Cardiac muscle cell (in vitro differentiated cells and primary cell): ENCODE measurements around the gene DAND5. TPM values are rescaled to one million over a fixed set of nuclear protein-coding genes. Genes with fewer than 3 reads are reported as not detected.

Experiments used
- DNase-seq, 2 donors: peaks; one replicate each; pipeline versions ENCODE4 v3.0.0 to v3.0.0-alpha.2; 2010 to 2017; ENCODE audit warnings: low read depth in 1 of 2, low spot score in 1 of 2
- H3K27ac ChIP-seq: fragments of 200-600 bp; sonication (generic); 2 replicates; pipeline ENCODE4 v1.5.1; 2016
- H3K27me3 ChIP-seq: fragments of 200-600 bp; sonication (generic); 2 replicates; pipeline ENCODE4 v1.6.0; 2016; ENCODE audit warnings: control low read depth
- H3K36me3 ChIP-seq: fragments of 200-600 bp; sonication (generic); 2 replicates; pipeline ENCODE4 v1.5.1; 2016; ENCODE audit warnings: control low read depth
- H3K4me1 ChIP-seq: fragments of 200-600 bp; sonication (generic); 2 replicates; pipeline ENCODE4 v1.8.1; 2017; ENCODE audit warnings: low read depth, mild to moderate bottlenecking, mixed run types
- H3K4me3 ChIP-seq: fragments of 200-600 bp; sonication (generic); 2 replicates; pipeline ENCODE4 v1.5.1; 2016; ENCODE audit warnings: mild to moderate bottlenecking
- H3K9me3 ChIP-seq: fragments of 200-600 bp; sonication (generic); 2 replicates; pipeline ENCODE4 v1.5.1; 2017; ENCODE audit warnings: low read depth, mild to moderate bottlenecking, control low read depth
- polyA plus RNA-seq: library from polyadenylated mRNA; unstranded; fragments of >200 nt; fragmentation: Nextera tagmentation; extraction: Ambion mirVana; gene quantifications from 2 replicates; pipeline ENCODE4 v1.2.1, GENCODE V29; 2016
- total RNA-seq: library from RNA; depleted of rRNA; stranded (reverse); fragments of >200 nt; gene quantifications from 2 replicates; pipeline ENCODE4 v1.2.3, GENCODE V29; 2016
- TF ChIP-seq, protein P1 (sequence below): IDR thresholded peaks from 2 replicates; pipeline ENCODE4 v1.5.1; 2012; ENCODE audit warnings: low read depth, mild to moderate bottlenecking, low read length

Gene DAND5, protein sequence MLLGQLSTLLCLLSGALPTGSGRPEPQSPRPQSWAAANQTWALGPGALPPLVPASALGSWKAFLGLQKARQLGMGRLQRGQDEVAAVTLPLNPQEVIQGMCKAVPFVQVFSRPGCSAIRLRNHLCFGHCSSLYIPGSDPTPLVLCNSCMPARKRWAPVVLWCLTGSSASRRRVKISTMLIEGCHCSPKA
- total RNA-seq (0.67 TPM in 1 of 2 replicates, not detected in the other), polyA plus RNA-seq (0.07 and 0.09 TPM in 2 replicates)

DNA sequence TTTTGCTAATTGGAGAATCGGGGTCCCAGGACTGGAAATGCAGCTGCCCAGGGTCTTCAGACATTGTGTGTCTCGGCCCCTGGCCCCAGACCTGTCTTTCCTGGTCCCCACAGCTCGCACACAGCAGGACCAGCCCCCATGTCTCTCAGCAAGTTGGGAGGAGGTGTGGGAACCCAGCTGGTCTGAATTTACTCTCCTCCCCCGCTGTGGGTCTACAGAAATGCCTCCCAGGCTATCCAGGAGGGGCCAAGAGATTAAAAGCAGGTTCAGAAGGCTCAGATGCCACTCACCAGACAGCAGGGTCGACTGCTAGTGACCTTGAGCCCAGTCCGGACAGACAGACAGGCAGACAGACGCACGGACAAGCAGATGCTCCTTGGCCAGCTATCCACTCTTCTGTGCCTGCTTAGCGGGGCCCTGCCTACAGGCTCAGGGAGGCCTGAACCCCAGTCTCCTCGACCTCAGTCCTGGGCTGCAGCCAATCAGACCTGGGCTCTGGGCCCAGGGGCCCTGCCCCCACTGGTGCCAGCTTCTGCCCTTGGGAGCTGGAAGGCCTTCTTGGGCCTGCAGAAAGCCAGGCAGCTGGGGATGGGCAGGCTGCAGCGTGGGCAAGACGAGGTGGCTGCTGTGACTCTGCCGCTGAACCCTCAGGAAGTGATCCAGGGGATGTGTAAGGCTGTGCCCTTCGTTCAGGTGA lies at the start of gene DAND5:
DAND5 (plus strand) TSS at position 285 of the 697 bp plus-strand sequence; CDS start at position 370, 85 bp downstream.
- Histone ChIP-seq H3K36me3 (no peaks in the 10 kb centered on the region), H3K27me3 (no peaks in the 10 kb centered on the region), H3K9me3 (no peaks in the 10 kb centered on the region), H3K27ac (peak within 1 kb of the TSS; percentile 11), H3K4me3 (no peak within 1 kb of the TSS), H3K4me1 (no peaks in the 10 kb centered on the region)
- TF ChIP-seq, protein P1, sequence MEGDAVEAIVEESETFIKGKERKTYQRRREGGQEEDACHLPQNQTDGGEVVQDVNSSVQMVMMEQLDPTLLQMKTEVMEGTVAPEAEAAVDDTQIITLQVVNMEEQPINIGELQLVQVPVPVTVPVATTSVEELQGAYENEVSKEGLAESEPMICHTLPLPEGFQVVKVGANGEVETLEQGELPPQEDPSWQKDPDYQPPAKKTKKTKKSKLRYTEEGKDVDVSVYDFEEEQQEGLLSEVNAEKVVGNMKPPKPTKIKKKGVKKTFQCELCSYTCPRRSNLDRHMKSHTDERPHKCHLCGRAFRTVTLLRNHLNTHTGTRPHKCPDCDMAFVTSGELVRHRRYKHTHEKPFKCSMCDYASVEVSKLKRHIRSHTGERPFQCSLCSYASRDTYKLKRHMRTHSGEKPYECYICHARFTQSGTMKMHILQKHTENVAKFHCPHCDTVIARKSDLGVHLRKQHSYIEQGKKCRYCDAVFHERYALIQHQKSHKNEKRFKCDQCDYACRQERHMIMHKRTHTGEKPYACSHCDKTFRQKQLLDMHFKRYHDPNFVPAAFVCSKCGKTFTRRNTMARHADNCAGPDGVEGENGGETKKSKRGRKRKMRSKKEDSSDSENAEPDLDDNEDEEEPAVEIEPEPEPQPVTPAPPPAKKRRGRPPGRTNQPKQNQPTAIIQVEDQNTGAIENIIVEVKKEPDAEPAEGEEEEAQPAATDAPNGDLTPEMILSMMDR: no peak
- DNase-seq: no peak

DNA sequence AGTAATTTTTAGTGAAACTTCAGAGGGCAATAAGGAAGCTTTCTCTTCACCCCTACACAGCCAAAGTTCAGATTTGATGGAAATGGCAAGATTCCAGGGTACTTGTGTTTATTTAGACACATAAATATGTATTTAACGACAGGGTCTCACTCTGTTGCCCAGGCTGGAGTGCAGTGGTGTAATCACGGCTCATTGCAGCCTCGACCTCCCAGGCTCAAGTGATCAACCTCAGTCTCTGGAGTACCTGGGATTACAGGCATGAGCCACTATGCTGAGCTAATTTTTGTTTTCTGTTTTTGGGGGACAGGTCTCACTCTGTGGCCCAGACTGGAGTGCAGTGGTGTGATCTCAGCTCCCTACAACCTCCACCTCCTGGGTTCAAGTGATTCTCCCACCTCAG lies 48.3 kb upstream of the DAND5 start:
- H3K27ac ChIP-seq: no peak overlapping the region
- no peaks in the 10 kb centered on the region for H3K27me3 ChIP-seq
- no peaks in the 10 kb centered on the region for H3K4me1 ChIP-seq
- H3K36me3 ChIP-seq: peaks cover 36% of the 10 kb centered on the region
- no peak overlapping the region for H3K4me3 ChIP-seq
- DNase-seq: no peak
- H3K9me3 ChIP-seq: no peaks in the 10 kb centered on the region
- TF ChIP-seq, protein P1: no peak

DNA sequence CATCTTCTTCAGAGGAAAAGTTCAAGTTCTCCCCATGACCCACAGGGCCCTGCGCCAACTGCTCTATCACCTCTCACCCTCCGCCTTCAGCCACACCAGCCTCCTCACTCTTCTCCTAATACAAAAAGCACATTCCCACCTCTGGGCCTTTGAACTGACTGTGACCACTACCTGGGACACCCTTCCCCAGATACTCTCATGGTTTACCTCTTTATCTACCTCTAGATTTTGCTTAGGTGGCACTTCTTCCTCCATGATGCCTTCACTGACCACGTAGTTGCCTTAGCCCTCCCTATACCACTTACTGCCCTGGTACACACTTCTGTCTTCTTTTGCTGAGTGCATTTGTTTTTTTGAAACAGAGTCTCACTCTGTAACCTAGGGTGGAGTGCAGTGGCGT lies 46.4 kb upstream of the DAND5 start:
- TF ChIP-seq, protein P1: no peak
- DNase-seq: no peak
- H3K4me3 ChIP-seq: no peak overlapping the region
- H3K27ac ChIP-seq: no peak overlapping the region
- no peaks in the 10 kb centered on the region for H3K9me3 ChIP-seq
- peaks cover 48% of the 10 kb centered on the region for H3K36me3 ChIP-seq
- H3K4me1 ChIP-seq: no peaks in the 10 kb centered on the region
- H3K27me3 ChIP-seq: no peaks in the 10 kb centered on the region

DNA sequence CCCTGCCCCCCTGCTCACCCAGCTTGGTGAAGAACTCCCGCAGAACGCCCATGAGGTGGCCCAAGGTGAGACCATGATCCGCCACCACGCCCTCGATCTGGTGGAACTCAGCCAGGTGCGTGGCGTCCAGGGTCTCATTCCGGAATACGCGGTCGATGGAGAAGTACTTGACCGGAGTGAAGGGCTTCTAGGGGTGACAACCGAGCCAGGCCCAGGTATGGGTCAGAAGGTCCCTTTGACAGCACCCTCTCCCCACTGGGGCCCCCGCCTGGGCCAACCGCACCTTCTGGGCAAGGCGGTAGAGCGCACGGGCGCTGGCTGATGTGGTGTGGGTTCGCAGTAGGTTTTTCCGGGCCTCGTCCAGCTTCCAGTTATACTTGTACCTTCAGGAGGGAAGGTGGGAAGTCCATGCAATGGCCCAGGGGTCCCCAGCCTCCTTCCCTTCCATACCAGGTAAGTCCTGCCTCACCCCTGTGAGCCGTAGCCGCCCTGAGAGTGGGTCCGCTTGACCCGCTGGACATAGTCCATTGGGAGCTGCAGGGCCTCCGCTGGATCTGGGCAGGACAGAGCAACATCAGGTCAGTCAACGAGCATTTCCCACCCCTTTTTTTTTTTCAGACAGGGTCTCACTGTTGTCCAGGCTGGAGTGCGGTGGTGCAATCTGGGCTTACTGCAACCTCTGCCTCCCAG lies 44.6 kb upstream of the DAND5 start:
- DNase-seq: no peak
- no peak overlapping the region for H3K27ac ChIP-seq
- TF ChIP-seq, protein P1: no peak
- H3K27me3 ChIP-seq: no peaks in the 10 kb centered on the region
- H3K4me3 ChIP-seq: no peak overlapping the region
- H3K9me3 ChIP-seq: no peaks in the 10 kb centered on the region
- H3K36me3 ChIP-seq: peaks cover 62% of the 10 kb centered on the region
- no peaks in the 10 kb centered on the region for H3K4me1 ChIP-seq

DNA sequence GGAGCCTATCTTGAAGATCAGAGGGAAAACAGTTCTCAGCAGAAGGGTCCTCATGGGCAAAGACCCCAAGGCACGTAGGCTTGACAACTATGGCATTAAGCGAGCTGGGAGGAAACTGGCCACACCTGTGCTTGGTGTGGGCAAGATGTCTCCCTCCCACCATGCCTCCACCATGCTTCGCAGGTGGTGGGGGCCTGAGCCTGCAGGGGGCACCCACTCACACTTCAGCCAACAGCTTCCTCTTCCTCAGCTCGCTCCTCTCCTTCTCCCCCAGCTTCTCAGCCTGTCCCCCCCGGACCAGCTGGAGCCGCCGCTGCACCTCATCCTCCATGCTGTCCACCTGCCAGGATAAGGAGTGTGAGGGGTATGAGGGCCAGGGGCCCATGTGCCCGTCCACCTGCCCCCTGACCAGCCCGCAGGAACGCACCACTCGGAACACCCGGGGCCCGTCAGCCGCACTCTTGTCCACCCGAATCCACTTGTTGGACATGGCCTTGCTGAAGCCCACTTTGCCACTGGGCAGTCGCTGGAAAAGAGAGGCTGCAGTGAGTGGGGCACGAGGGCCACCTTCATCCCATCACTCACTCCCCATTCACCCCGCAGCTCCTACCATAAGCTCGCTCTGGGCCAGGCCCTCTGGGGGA lies 39.3 kb upstream of the DAND5 start:
- Histone ChIP-seq H3K27ac (no peak overlapping the region), H3K4me3 (no peak overlapping the region), H3K36me3 (peaks cover 45% of the 10 kb centered on the region), H3K9me3 (no peaks in the 10 kb centered on the region), H3K27me3 (no peaks in the 10 kb centered on the region), H3K4me1 (no peaks in the 10 kb centered on the region)
- TF ChIP-seq, protein P1: no peak
- no peak for DNase-seq
